NCI-H1417 (cell line): ENCODE data around the gene IDNK.
"Not testable (repeated sequence)": the region's sequence is repeated elsewhere in the genome, so short reads cannot be mapped to it uniquely, and the experiment has no call there.

Experiments
- DNase-seq, 3 experiments: peaks; one replicate each; lab custom pipeline; 2025; lab: John Stamatoyannopoulos, UW

Gene IDNK

GRCh38 chr9:83622939-83623678, at the start of gene IDNK:
Gene IDNK, plus strand, starts transcription at chr9:83623143. Its CDS starts 29 bp downstream, at chr9:83623172.
- DNase-seq = peak; percentile 42 to 96 (median 90)

GRCh38 chr9:83574482-83574881, 48.5 kb upstream of the IDNK start:
- DNase-seq = no peak

- no peak for DNase-seq
Measured at GRCh38 chr9:83582029-83582428, 40.9 kb upstream of the IDNK start.

- peak in 2 of 3 experiments; percentile 25 to 64 for DNase-seq
Measured at GRCh38 chr9:83583151-83584014, 39.6 kb upstream of the IDNK start.

- peak in 1 of 3 experiments; percentile 44 for DNase-seq
Measured at GRCh38 chr9:83584995-83585394, 37.9 kb upstream of the IDNK start.

- DNase-seq = no peak
Measured at GRCh38 chr9:83588256-83588655, 34.7 kb upstream of the IDNK start.

GRCh38 chr9:83596899-83597504, 25.9 kb upstream of the IDNK start:
- DNase-seq = peak; percentile 17 to 70 (median 34)

- no peak for DNase-seq
Measured at GRCh38 chr9:83598487-83598886, 24.5 kb upstream of the IDNK start.

- DNase-seq = no peak
Measured at GRCh38 chr9:83599071-83599470, 23.9 kb upstream of the IDNK start.

GRCh38 chr9:83601463-83601862, 21.5 kb upstream of the IDNK start:
- no peak for DNase-seq

- DNase-seq = not testable (repeated sequence)
Measured at GRCh38 chr9:83607620-83608019, 15.3 kb upstream of the IDNK start.

- not testable (repeated sequence) for DNase-seq
Measured at GRCh38 chr9:83613298-83613697, 9.6 kb upstream of the IDNK start.

GRCh38 chr9:83617299-83617698, 5.6 kb upstream of the IDNK start:
- DNase-seq = no peak

GRCh38 chr9:83620841-83621636, 1.9 kb upstream of the IDNK start:
- peak; percentile 37 to 71 (median 51) for DNase-seq

- peak in 1 of 3 experiments; percentile 5 for DNase-seq
Measured at GRCh38 chr9:83622433-83622938, 457 bp upstream of the IDNK start.

GRCh38 chr9:83623679-83624076, 735 bp downstream of the IDNK start:
- no peak for DNase-seq

- DNase-seq = no peak
Measured at GRCh38 chr9:83625178-83625577, 2.2 kb downstream of the IDNK start.

GRCh38 chr9:83628540-83628939, 5.6 kb downstream of the IDNK start:
- DNase-seq = no peak

GRCh38 chr9:83629433-83630104, 6.6 kb downstream of the IDNK start:
- DNase-seq = no peak

GRCh38 chr9:83630938-83631457, 8.1 kb downstream of the IDNK start:
- peak; percentile 6 to 55 (median 28) for DNase-seq

GRCh38 chr9:83633255-83633654, 10.3 kb downstream of the IDNK start:
- DNase-seq = no peak
